Bronchial epithelial cell (primary cell): ENCODE data around the gene MRPL38. TPM values are rescaled to one million over a fixed set of nuclear protein-coding genes. Genes with fewer than 3 reads are reported as not detected.

Experiments
- DNase-seq: peaks from one replicate; pipeline ENCODE4 v3.0.0-alpha.2; 2010; ENCODE audit warnings: low read depth
- FAIRE-seq: peaks from 2 replicates; lab custom pipeline; 2011; peaks lifted over from hg19 to GRCh38; lab: Jason Lieb, UNC
- H3K27me3 ChIP-seq: 2 replicates; pipeline ENCODE4 v1.5.1; 2011; ENCODE audit warnings: low read length; ENCODE audit not compliant: control insufficient read depth, insufficient read depth
- H3K36me3 ChIP-seq: 2 replicates; pipeline ENCODE4 v1.5.1; 2011; ENCODE audit warnings: low read length; ENCODE audit not compliant: control insufficient read depth, insufficient read depth
- H3K4me3 ChIP-seq: 2 replicates; pipeline ENCODE4 v1.5.1; 2011; ENCODE audit warnings: mild to moderate bottlenecking, low read depth, low read length, control low read depth
- total RNA-seq: library from RNA; depleted of rRNA; stranded (reverse); fragments of >200 nt; gene quantifications from 2 replicates; pipeline ENCODE4 v1.2.1, GENCODE V29; 2014
- TF ChIP-seq, protein P1 (sequence below): IDR thresholded peaks from 2 replicates; pipeline ENCODE4 v1.5.1; 2011; ENCODE audit warnings: mild to moderate bottlenecking, moderate library complexity, low read length, control low read depth, inconsistent platforms; ENCODE audit not compliant: insufficient read depth, severe bottlenecking

MRPL38 gene
- total RNA-seq, 1 donor from 2014 or later = 27.4 TPM

DNA sequence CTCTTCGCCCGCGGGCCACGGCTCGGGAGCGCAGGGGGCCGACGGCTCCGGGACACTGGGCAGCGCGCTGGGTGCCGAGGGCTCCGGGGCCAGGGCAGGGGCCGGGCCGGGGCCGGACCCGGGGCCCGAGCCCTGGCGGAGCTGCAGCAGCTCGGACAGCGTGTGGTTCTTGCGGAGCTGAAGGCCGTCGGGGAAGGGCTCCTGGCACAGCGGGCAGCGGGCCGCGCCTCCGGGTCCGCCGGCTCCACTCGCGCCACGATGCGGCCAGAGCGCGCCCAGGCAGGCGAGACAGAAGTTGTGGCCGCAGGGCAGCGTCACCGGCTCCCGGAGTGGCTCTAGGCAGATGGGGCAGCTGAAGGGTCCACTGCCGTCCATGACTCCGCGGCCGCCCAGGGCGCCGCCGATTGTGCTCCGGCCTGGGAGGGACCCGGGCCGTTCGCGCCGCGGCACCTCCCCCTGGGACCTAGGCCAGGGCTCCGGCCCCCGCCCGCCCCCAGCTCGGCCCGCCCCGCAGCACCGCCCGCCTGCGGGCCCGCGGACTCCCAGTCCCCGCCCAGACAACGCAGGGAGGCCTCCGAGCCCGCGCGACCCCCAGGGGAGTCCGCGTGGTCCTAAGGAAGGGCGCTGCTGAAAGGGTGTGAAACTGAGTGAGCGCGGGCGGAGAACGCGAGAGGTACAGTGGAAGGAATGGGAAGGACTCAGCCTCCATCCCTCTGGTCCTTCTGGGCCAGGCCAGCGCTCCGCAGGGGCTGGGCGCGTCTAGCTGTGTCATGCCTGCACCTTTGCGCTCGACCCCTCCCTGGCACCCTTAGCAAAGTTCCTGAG is 26.3 kb downstream of the MRPL38 start, which contains the start of gene TRIM47:
Gene TRIM47, minus strand, starts transcription at position 408 of the 825 bp plus-strand sequence. Its CDS starts 33 bp downstream, at position 375.
- FAIRE-seq (no peak), DNase-seq (peak; percentile 26)
- Histone ChIP-seq H3K36me3 (peaks cover 1% of the 10 kb centered on the region), H3K4me3 (peak within 1 kb of the TSS; percentile 55), H3K27me3 (no peaks in the 10 kb centered on the region)
- TF ChIP-seq, protein P1, sequence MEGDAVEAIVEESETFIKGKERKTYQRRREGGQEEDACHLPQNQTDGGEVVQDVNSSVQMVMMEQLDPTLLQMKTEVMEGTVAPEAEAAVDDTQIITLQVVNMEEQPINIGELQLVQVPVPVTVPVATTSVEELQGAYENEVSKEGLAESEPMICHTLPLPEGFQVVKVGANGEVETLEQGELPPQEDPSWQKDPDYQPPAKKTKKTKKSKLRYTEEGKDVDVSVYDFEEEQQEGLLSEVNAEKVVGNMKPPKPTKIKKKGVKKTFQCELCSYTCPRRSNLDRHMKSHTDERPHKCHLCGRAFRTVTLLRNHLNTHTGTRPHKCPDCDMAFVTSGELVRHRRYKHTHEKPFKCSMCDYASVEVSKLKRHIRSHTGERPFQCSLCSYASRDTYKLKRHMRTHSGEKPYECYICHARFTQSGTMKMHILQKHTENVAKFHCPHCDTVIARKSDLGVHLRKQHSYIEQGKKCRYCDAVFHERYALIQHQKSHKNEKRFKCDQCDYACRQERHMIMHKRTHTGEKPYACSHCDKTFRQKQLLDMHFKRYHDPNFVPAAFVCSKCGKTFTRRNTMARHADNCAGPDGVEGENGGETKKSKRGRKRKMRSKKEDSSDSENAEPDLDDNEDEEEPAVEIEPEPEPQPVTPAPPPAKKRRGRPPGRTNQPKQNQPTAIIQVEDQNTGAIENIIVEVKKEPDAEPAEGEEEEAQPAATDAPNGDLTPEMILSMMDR = peak; percentile 27

DNA sequence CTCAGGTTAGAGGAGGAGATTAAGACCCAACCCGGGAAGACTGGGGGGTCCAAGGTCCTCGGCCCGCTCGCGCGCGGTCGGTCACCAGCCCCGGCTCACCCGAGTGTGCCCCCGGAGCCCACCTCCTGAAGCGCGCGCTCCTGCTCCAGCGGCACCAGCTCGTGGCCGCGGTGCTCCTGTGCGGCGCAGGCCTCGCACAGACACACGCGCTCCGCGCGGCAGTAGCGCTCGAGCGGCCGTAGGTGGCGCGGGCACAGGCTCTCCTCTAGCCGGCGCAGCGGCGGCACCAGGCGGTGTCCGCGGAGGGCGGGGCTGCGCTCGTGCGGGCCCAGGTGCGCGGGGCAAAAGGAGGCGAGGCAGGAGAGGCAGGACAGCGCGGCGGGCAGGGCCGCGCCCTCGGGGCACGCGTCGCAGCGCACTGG is 26.9 kb downstream of the MRPL38 start:
- FAIRE-seq (no peak), DNase-seq (peak; percentile 56)
- TF ChIP-seq, protein P1 = peak; percentile 74
- Histone ChIP-seq H3K36me3 (peaks cover 1% of the 10 kb centered on the region), H3K4me3 (peak overlapping the region; percentile 55), H3K27me3 (no peaks in the 10 kb centered on the region)

DNA sequence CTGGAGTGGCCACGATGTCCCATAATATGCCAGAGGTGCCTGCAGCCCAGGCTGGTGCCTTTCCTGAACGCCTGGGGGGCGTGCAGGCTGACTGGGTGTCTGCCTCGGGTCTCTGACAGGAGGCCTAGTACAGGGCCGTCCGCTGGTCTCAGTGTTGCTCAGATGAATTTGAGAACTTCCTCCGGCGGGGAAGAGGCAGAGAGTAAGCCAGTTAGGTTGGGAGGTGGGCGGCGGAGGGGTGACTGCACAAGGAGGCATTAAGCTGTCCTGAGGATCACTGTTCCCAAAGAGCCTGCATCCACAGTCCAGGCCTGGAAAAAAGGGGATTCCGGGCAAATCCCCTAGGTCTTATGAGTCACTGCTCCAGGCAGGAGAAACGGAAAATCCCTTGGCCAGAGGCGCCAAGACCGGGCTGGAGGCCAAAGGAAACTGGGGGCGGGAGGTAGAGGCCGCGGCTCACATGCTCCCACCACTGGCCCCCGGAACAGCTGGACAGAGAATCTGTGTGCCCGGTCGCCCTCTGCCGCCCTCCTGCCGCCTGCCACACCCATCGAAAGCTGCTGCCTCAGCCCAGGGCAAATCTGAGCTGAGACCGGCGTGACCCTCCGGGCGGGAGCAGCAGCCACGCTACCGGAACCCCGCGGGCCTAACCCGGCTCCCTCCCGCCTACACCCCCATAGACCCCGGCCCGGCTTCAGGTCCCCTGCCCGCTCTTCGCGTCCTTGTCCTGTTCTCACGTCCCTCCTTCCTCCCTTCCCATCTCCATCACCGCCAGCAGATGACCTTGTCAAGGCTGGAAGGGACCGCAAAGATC is 27.5 kb downstream of the MRPL38 start:
- H3K36me3 ChIP-seq = peaks cover 1% of the 10 kb centered on the region
- TF ChIP-seq, protein P1 = no peak
- FAIRE-seq (no peak), DNase-seq (peak; percentile 83)
- no peaks in the 10 kb centered on the region for H3K27me3 ChIP-seq
- peak overlapping the region; percentile 55 for H3K4me3 ChIP-seq

DNA sequence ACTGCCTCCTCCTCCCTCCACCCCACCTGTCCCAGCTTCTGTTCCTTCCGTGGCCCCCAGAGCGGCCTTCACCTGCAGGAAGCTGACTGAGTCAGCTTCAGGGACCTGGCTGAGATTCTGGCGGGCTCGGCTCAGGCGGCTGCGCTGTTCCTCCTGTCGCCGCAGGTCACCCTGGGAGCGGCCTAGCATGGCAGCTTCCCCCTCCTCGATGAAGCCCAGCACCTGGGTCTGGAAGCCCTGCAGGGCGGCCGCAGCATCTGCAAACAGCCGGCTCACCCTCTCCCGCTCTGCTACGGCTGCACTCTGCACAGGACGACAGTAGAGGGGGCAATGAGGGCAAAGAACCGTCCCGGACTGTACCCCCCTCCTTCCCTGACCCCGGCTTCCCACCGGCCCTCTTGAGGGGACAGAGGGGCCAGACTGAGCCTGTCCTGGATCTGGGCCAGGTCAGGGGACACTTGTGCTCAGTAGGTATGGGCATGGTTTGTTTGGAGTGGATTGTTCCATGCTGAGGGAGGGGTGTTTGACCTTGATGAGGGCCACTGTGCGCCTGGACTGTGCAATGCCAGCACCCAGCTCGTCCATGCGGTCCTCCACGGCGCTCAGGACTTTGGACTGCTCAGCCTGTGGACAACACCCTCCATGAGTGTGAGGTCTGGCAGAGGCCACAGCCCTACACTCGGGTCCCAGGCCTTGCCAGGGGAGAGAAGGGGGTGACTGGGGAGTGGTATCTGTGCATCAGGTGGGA is 28.3 kb downstream of the MRPL38 start:
- Histone ChIP-seq H3K36me3 (peaks cover 1% of the 10 kb centered on the region), H3K4me3 (peak overlapping the region; percentile 55), H3K27me3 (no peaks in the 10 kb centered on the region)
- no peak for FAIRE-seq
- TF ChIP-seq, protein P1 = peak; percentile 33
- DNase-seq = peak; percentile 73

DNA sequence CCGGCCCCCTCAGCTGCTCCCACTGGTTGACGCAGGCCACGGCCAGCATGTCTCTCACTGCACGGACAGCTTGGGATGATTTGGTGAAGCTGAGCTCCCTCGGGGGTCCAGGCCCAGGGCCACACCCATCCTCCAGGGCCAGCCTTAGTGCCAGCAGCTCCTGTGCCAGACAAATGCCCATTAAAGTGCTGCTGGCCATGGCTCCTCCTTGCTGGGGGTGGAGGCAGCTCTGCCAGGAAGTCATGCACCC is 28.8 kb downstream of the MRPL38 start:
- no peak for DNase-seq
- peaks cover 1% of the 10 kb centered on the region for H3K36me3 ChIP-seq
- no peak overlapping the region for H3K4me3 ChIP-seq
- FAIRE-seq = no peak
- H3K27me3 ChIP-seq = no peaks in the 10 kb centered on the region
- TF ChIP-seq, protein P1 = no peak
